ENCODE measurements around the gene PHLDB1.

The PHLDB1 gene

GRCh38 chr11:118649941-118650340 is 42.5 kb downstream of the PHLDB1 start:
- no peak overlapping the region for H3K4me3 ChIP-seq (replicated peaks; ENCODE audit: low read depth, low read length)
- DNase-seq (ENCODE audit: low read depth): no peak
- no peak for TF ChIP-seq CTCF (IDR thresholded peaks at IDR 0.05; ENCODE audit: low read length, missing control alignments)

- no peak overlapping the region for H3K4me3 ChIP-seq (replicated peaks; ENCODE audit: low read depth, low read length)
- DNase-seq (ENCODE audit: low read depth): no peak
- TF ChIP-seq CTCF (IDR thresholded peaks at IDR 0.05; ENCODE audit: low read length, missing control alignments): no peak
Measured at GRCh38 chr11:118650366-118650765, 43.0 kb downstream of the PHLDB1 start.

- DNase-seq (ENCODE audit: low read depth): no peak
- H3K4me3 ChIP-seq (replicated peaks; ENCODE audit: low read depth, low read length): no peak overlapping the region
- no peak for TF ChIP-seq CTCF (IDR thresholded peaks at IDR 0.05; ENCODE audit: low read length, missing control alignments)
Measured at GRCh38 chr11:118651820-118652219, 44.4 kb downstream of the PHLDB1 start.

- TF ChIP-seq CTCF (IDR thresholded peaks at IDR 0.05; ENCODE audit: low read length, missing control alignments): no peak
- no peak for DNase-seq (ENCODE audit: low read depth)
- H3K4me3 ChIP-seq (replicated peaks; ENCODE audit: low read depth, low read length): no peak overlapping the region
Measured at GRCh38 chr11:118652681-118653181, 45.3 kb downstream of the PHLDB1 start.

GRCh38 chr11:118653684-118654390 is 46.4 kb downstream of the PHLDB1 start:
- DNase-seq (ENCODE audit: low read depth): no peak
- no peak for TF ChIP-seq CTCF (IDR thresholded peaks at IDR 0.05; ENCODE audit: low read length, missing control alignments)
- no peak overlapping the region for H3K4me3 ChIP-seq (replicated peaks; ENCODE audit: low read depth, low read length)

GRCh38 chr11:118655486-118656190 is 48.2 kb downstream of the PHLDB1 start:
- DNase-seq (ENCODE audit: low read depth): no peak
- no peak for TF ChIP-seq CTCF (IDR thresholded peaks at IDR 0.05; ENCODE audit: low read length, missing control alignments)
- H3K4me3 ChIP-seq (replicated peaks; ENCODE audit: low read depth, low read length): no peak overlapping the region
